ENCODE results near the gene ARHGAP26. TPM values are rescaled to one million over a fixed set of nuclear protein-coding genes. Genes with fewer than 3 reads are reported as not detected.

The ARHGAP26 gene
- total RNA-seq, 1 donor from 2014 or later, result 8.6 TPM

- no peaks in the 10 kb centered on the region for H3K27me3 ChIP-seq (ENCODE audit: control insufficient read depth, insufficient read depth, low read length)
These were observed 421.5 kb downstream of the ARHGAP26 start for GRCh38 chr5:143191720-143192119.

GRCh38 chr5:143192191-143192900 lies 422.2 kb downstream of the ARHGAP26 start:
- TF ChIP-seq CTCF (IDR thresholded peaks at IDR 0.05; ENCODE audit: insufficient read depth, low read length, poor library complexity, severe bottlenecking), result no peak
- Histone ChIP-seq H3K36me3 (ENCODE audit: control insufficient read depth, insufficient read depth, low read length) (no peaks in the 10 kb centered on the region), H3K27me3 (ENCODE audit: control insufficient read depth, insufficient read depth, low read length) (no peaks in the 10 kb centered on the region), H3K4me3 (ENCODE audit: low read depth, low read length) (no peak overlapping the region)
- no peak for DNase-seq (ENCODE audit: low read depth)

More at GRCh38 chr5:143191720-143192119, 421.5 kb downstream of the ARHGAP26 start:
- DNase-seq (ENCODE audit: low read depth), result no peak
- Histone ChIP-seq H3K4me3 (ENCODE audit: low read depth, low read length) (no peak overlapping the region), H3K36me3 (ENCODE audit: control insufficient read depth, insufficient read depth, low read length) (no peaks in the 10 kb centered on the region)
- TF ChIP-seq CTCF (IDR thresholded peaks at IDR 0.05; ENCODE audit: insufficient read depth, low read length, poor library complexity, severe bottlenecking), result no peak

- Histone ChIP-seq H3K4me3 (ENCODE audit: low read depth, low read length) (no peak overlapping the region), H3K27me3 (ENCODE audit: control insufficient read depth, insufficient read depth, low read length) (no peaks in the 10 kb centered on the region), H3K36me3 (ENCODE audit: control insufficient read depth, insufficient read depth, low read length) (no peaks in the 10 kb centered on the region)
- DNase-seq (ENCODE audit: low read depth), result no peak
- no peak for TF ChIP-seq CTCF (IDR thresholded peaks at IDR 0.05; ENCODE audit: insufficient read depth, low read length, poor library complexity, severe bottlenecking)
These were observed 424.0 kb downstream of the ARHGAP26 start for GRCh38 chr5:143194206-143194605.

DNA sequence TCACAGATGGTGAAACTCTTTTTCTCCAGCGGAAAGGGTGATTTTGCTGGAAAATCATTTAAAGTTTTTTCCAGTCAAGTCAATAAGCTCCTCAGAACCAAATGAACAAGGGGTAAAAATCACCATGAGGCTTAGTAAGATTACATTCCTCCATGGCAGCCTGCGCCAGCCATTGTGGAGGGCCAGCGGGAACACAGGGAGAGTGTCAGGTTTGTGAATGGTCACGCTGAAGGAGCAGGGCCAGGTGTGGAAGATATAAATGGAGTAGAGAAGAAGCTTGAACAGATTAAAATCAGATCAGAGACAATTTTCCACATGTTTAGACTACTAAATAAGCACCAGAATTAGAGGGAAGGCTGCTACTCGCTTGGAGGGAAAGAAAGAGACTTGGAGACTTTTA lies 424.5 kb downstream of the ARHGAP26 start:
- no peak overlapping the region for H3K4me3 ChIP-seq (ENCODE audit: low read depth, low read length)
- no peaks in the 10 kb centered on the region for H3K27me3 ChIP-seq (ENCODE audit: control insufficient read depth, insufficient read depth, low read length)
- no peak for DNase-seq (ENCODE audit: low read depth)
- no peak for TF ChIP-seq CTCF (IDR thresholded peaks at IDR 0.05; ENCODE audit: insufficient read depth, low read length, poor library complexity, severe bottlenecking)
- H3K36me3 ChIP-seq (ENCODE audit: control insufficient read depth, insufficient read depth, low read length), result no peaks in the 10 kb centered on the region

DNA sequence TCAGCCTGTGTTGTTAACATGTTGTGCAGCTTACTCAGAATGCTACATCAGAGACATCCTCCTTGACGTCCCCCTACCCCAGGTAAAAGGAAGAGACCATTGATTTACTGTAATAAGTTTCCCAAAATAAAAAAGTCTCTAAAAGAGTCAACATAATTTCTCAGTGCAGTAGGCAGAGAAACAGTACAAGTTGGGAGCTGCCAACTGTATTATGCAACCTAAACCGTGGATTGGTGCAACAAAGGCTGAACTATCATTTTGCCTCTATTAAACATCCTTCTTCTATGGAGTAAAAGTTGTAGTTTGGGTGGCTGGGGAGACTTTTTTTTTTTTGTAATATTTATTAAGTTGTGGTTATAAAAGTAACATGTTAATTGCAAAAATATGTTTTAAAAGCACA lies 425.3 kb downstream of the ARHGAP26 start:
- TF ChIP-seq CTCF (IDR thresholded peaks at IDR 0.05; ENCODE audit: insufficient read depth, low read length, poor library complexity, severe bottlenecking), result no peak
- no peaks in the 10 kb centered on the region for H3K27me3 ChIP-seq (ENCODE audit: control insufficient read depth, insufficient read depth, low read length)
- H3K4me3 ChIP-seq (ENCODE audit: low read depth, low read length), result no peak overlapping the region
- H3K36me3 ChIP-seq (ENCODE audit: control insufficient read depth, insufficient read depth, low read length), result no peaks in the 10 kb centered on the region
- DNase-seq (ENCODE audit: low read depth), result no peak
